ENCODE results near the gene ASB1.

The ASB1 gene

DNA sequence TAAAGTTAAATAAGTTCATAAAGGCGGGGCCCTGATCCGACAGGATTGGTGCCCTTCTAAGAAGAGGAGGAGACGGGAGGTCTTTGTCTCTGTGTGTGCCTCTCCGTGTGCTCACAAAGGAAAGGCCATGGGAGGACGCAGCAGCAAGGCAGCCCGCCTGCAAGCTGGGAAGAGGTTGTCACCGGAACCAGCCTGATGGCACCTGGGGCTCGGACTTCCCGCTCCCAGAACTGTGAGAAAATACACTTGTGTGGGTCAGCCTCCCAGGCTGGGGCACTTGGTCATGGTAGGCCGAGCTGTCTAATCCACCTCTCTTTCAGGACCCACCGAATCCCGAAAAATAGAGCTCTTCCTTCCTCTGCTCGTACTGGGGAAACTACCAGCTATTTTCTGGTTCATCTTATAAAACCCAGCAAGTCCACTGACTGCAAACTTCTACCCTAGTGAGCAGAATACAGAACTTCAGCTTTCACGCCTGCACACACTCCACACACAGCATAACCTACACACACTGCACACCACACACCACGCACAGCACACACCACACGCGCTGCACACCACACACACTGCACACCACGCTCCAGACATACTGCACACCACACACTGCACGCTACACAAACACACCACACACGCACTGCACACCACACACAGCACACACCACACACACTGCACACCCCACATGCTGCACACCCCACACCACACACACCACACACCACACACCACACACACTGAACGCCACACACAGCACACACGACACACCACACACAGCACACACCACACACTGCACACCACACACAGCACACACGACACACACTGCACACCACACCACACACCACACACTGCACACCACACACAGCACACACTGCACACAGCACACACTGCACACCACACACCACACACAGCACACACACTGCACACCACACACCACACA, 58.1 kb downstream of the ASB1 start:
- TF ChIP-seq, protein P1, sequence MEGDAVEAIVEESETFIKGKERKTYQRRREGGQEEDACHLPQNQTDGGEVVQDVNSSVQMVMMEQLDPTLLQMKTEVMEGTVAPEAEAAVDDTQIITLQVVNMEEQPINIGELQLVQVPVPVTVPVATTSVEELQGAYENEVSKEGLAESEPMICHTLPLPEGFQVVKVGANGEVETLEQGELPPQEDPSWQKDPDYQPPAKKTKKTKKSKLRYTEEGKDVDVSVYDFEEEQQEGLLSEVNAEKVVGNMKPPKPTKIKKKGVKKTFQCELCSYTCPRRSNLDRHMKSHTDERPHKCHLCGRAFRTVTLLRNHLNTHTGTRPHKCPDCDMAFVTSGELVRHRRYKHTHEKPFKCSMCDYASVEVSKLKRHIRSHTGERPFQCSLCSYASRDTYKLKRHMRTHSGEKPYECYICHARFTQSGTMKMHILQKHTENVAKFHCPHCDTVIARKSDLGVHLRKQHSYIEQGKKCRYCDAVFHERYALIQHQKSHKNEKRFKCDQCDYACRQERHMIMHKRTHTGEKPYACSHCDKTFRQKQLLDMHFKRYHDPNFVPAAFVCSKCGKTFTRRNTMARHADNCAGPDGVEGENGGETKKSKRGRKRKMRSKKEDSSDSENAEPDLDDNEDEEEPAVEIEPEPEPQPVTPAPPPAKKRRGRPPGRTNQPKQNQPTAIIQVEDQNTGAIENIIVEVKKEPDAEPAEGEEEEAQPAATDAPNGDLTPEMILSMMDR (conservative IDR thresholded peaks at IDR 0.05), result no peak
- TF ChIP-seq ZFX (IDR thresholded peaks at IDR 0.05), result no peak
- no peak overlapping the region for H3K27ac ChIP-seq

DNA sequence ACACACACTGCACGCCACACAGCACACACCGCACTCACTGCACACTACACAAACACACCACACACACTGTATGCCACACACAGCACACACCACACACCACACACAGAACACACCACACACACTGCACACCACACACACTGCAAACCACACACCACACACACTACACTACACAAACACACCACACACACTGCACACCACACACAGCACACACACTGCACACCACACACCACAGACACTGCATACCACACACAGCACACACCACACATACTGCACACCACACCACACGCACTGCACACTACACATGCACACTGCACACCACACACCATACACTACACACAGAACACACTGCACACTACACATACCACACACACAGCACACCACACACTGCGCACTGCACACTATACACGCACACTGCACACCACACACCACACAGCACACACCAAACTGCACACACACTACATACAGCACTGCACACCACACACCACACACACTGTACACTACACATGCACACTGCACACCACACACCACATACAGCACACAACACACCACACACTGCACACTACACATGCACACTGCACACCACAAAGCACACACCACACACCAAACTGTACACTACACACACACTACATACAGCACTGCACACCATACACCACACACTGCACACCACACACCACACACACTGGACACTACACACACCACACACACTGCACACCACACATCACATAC, 59.6 kb downstream of the ASB1 start:
- no peak overlapping the region for H3K27ac ChIP-seq
- TF ChIP-seq, protein P1 (conservative IDR thresholded peaks at IDR 0.05), result no peak
- no peak for TF ChIP-seq ZFX (IDR thresholded peaks at IDR 0.05)

DNA sequence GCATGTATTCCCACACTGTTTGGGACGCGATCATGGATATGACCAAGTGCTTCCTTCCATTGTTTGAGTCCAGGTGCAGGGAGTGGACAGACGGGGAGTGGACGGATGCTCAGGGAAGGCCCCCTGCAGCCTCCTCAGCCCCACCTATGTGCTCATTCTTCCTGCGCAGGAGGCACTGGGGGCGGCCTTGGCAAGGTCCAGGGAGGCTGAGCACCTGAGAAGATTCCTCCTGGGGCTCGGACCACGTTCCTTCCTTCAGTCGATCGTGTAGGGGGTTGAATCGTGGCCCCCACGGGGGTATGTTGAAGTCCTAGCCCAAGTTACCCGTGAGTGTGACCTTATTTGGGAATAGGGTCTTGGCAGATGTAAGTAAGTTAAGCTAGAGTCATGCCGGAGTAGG, 60.4 kb downstream of the ASB1 start:
- no peak overlapping the region for H3K27ac ChIP-seq
- TF ChIP-seq, protein P1 (conservative IDR thresholded peaks at IDR 0.05), result no peak
- TF ChIP-seq ZFX (IDR thresholded peaks at IDR 0.05), result no peak

DNA sequence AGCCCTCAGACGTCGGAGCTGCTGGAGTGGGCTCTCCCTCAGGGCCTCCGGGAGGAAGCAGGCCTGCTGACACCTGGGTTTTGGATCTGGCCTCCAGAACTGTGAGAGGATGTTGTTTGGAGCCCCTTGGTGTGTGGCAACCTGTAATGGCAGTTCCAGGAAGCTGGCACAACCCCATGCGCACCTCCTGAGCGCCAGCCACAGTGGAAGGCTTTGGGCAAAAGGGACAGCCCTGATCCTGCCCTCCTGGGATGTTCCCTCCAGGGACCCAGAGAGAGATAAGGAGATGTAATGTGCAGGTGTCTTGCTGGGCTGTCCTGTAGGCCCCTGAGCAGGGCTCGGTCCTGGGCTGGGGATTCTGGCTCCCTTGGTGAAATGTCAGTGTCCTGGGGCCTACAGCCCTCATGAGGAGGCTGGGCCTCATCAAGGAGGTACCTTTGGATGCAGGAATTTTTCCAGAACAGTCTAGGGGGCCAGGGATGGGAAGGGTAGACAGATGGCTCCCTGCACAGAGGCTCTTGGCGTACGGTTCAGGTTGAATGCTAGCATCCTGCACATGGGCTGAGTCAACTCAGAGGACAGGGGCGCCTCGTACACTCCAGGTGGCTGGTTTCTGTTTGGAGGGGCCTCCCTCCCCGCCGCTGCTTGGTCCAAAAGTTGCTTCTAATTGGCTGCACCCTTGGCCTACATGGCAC, 61.1 kb downstream of the ASB1 start:
- no peak for TF ChIP-seq ZFX (IDR thresholded peaks at IDR 0.05)
- TF ChIP-seq, protein P1 (conservative IDR thresholded peaks at IDR 0.05), result no peak
- H3K27ac ChIP-seq, result no peak overlapping the region

DNA sequence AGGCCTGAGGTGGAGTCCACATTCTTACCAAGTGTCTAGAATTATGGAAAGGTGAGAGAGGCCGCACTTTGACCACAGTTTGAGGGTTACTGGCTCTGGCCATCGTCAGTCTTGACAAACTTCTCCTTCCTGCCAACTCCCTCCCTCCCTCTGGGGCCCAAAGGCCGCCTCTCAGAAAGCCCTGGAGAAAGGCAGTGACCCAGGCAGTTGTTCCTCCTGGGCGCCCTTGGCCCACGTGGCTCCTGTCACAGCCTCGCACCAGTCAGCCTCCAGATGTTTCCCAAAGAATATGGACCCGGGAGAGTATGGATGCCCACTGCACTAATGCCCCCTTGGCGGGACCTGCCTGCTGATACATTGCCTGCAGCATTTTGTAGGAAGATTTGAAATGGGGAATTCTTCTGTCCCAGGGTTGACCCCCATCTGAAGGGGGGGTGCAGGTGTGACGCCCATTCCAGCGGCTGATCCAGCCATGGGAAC, 61.7 kb downstream of the ASB1 start:
- H3K27ac ChIP-seq, result no peak overlapping the region
- no peak for TF ChIP-seq ZFX (IDR thresholded peaks at IDR 0.05)
- TF ChIP-seq, protein P1 (conservative IDR thresholded peaks at IDR 0.05), result no peak

DNA sequence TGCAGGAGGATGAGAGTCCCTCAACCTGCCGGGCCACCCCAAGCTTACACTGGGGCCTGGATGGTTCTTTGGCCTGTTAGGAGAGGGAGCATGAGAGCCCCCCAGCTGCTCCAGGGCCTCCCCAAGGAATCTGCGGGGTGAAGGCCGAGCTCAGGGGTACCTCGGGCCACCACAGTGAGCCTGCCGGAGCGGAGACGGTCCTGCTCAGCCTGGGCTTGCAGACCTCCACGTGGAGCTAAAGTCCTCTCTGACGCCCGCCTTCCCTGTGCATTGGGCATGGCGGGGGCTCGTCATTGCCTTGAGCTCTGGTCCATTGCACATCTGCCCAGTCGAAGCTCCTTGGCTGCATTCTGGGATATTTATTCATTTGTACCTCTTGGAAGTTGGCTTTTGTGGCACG, 62.7 kb downstream of the ASB1 start:
- TF ChIP-seq ZFX (IDR thresholded peaks at IDR 0.05), result no peak
- TF ChIP-seq, protein P1 (conservative IDR thresholded peaks at IDR 0.05), result no peak

More for the DNA sequence above, 62.7 kb downstream of the ASB1 start:
- no peak overlapping the region for H3K27ac ChIP-seq

Data from C4-2B (cell line).